ENCODE results near the gene LRIG2. TPM values are rescaled to one million over a fixed set of nuclear protein-coding genes. Genes with fewer than 3 reads are reported as not detected.

Gene LRIG2
- total and polyA plus RNA-seq, 11 donors, result 3.5 to 13.1 (median 8.5) TPM

DNA sequence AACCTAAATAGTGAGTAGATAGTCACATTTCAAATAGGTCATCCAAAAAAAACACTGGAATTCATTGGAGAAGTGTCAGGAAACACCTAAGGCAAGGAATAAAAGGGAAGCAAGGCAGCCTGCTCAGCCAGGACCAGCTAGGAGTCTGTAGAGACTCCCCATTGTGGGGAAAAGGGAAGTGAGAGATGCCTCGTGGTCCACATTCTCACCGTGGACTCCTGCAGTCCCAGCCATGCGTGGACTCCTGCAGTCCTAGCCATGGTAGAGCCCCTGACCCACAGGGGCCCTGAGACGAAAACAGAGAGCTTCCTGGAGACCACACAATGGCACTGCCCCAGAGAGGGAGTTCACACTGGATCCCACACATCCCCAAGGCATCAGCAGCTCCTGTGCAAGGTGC lies 97.5 kb downstream of the LRIG2 start:
- ATAC-seq, result peak in 1 of 4 donors; percentile 24
- TF ChIP-seq POLR2A (IDR thresholded peaks at IDR 0.05), result no peak
- TF ChIP-seq, protein P1, sequence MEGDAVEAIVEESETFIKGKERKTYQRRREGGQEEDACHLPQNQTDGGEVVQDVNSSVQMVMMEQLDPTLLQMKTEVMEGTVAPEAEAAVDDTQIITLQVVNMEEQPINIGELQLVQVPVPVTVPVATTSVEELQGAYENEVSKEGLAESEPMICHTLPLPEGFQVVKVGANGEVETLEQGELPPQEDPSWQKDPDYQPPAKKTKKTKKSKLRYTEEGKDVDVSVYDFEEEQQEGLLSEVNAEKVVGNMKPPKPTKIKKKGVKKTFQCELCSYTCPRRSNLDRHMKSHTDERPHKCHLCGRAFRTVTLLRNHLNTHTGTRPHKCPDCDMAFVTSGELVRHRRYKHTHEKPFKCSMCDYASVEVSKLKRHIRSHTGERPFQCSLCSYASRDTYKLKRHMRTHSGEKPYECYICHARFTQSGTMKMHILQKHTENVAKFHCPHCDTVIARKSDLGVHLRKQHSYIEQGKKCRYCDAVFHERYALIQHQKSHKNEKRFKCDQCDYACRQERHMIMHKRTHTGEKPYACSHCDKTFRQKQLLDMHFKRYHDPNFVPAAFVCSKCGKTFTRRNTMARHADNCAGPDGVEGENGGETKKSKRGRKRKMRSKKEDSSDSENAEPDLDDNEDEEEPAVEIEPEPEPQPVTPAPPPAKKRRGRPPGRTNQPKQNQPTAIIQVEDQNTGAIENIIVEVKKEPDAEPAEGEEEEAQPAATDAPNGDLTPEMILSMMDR (IDR thresholded peaks at IDR 0.05), result no peak
- intact Hi-C loops (cut with DNase I), result no loop called here
- no peak overlapping the region for H3K27ac ChIP-seq
- WGBS, 4 donors, result 68 to 86% (median 77%) methylated on average over 4 of the region's 4 CpGs
- H3K36me3 ChIP-seq, result no peaks in the 10 kb centered on the region
- H3K4me3 ChIP-seq, result no peak overlapping the region
- no peaks in the 10 kb centered on the region for H3K4me1 ChIP-seq
- DNase-seq, result no peak
- H3K9me3 ChIP-seq, result peaks cover 0 to 26% (median 9%) of the 10 kb centered on the region in 12 donors
- no peaks in the 10 kb centered on the region for H3K27me3 ChIP-seq

GRCh38 chr1:113178106-113178505 lies 105.1 kb downstream of the LRIG2 start:
- no peak for TF ChIP-seq POLR2A (IDR thresholded peaks at IDR 0.05)
- TF ChIP-seq, protein P1 (IDR thresholded peaks at IDR 0.05), result no peak
- Histone ChIP-seq H3K4me1 (no peaks in the 10 kb centered on the region), H3K27me3 (no peaks in the 10 kb centered on the region), H3K4me3 (no peak overlapping the region), H3K36me3 (no peaks in the 10 kb centered on the region), H3K9me3 (peaks cover 0 to 12% (median 0%) of the 10 kb centered on the region in 12 donors), H3K27ac (no peak overlapping the region)
- no peak for DNase-seq
- intact Hi-C loops (cut with DNase I), result no loop called here
- 95 to 100% (median 95%) methylated on average over 2 to 3 of the region's 3 CpGs for WGBS, 4 donors
- no peak for ATAC-seq

DNA sequence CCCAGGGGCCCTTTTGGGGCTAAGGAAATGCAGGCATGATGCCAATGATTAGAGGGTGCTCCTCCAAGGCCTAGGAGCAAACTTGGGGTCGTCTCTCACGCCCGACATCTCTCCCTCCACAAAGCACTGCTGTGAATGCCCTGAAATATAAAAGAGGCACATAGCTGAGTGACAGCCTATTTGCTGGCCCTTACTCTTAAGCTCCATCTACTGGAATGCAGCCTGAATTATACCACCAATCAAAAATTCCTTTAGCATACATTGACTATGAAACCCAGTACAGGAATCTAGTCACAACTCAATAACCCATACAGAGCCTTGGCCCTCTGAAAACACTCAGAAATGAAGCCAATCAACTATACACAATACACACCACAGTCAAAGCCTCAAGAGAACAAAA lies 105.5 kb downstream of the LRIG2 start:
- H3K9me3 ChIP-seq, result peaks cover 0 to 8% (median 0%) of the 10 kb centered on the region in 12 donors
- WGBS, 4 donors, result 21 to 69% (median 60%) methylated on average over 2 to 3 of the region's 3 CpGs
- ATAC-seq, result no peak

More for the DNA sequence above, 105.5 kb downstream of the LRIG2 start:
- no peak overlapping the region for H3K4me3 ChIP-seq
- no peak overlapping the region for H3K27ac ChIP-seq
- intact Hi-C loops (cut with DNase I), result no loop called here
- no peaks in the 10 kb centered on the region for H3K36me3 ChIP-seq
- TF ChIP-seq, protein P1 (IDR thresholded peaks at IDR 0.05), result no peak
- no peak for TF ChIP-seq POLR2A (IDR thresholded peaks at IDR 0.05)
- no peaks in the 10 kb centered on the region for H3K27me3 ChIP-seq
- H3K4me1 ChIP-seq, result no peaks in the 10 kb centered on the region
- no peak for DNase-seq

Other genes with a start within 250 kb of the LRIG2 start
- 100 to 1,000 TPM; 116 to 192 (median 133) TPM for gene SLC16A1, start 117.0 kb upstream of the LRIG2 start, total RNA-seq
- gene SLC16A1, start 117.0 kb upstream of the LRIG2 start, polyA plus RNA-seq, result 10 to 100 TPM; 60.5 to 75.1 TPM

All from heart left ventricle (tissue), 16 donors.